ENCODE results near the gene CHURC1. TPM values are rescaled to one million over a fixed set of nuclear protein-coding genes. Genes with fewer than 3 reads are reported as not detected.

CHURC1 gene
- total RNA-seq, 1 donor from 2014 or later: 31.9 TPM

- peak in 1 of 2 donors; percentile 30 for DNase-seq (ENCODE audit: low spot score in 2 of 2)
- H3K4me3 ChIP-seq: no peak overlapping the region
- no peak for TF ChIP-seq CTCF (IDR thresholded peaks at IDR 0.05)
- H3K4me1 ChIP-seq: no peaks in the 10 kb centered on the region
- peaks cover 3 to 19% of the 10 kb centered on the region in 2 donors for H3K36me3 ChIP-seq
- intact Hi-C loops (cut with DNase I): no loop called here
- no peak overlapping the region for H3K27ac ChIP-seq
- no peaks in the 10 kb centered on the region for H3K27me3 ChIP-seq
- no peaks in the 10 kb centered on the region for H3K9me3 ChIP-seq
Observed at GRCh38 chr14:64944041-64944440, 29.8 kb downstream of the CHURC1 start.

- DNase-seq (ENCODE audit: low spot score in 2 of 2): peak in 1 of 2 donors; percentile 5
- intact Hi-C loops (cut with DNase I): no loop called here
- H3K4me3 ChIP-seq: no peak overlapping the region
- no peak for TF ChIP-seq CTCF (IDR thresholded peaks at IDR 0.05)
- H3K27me3 ChIP-seq: no peaks in the 10 kb centered on the region
- no peaks in the 10 kb centered on the region for H3K4me1 ChIP-seq
- H3K9me3 ChIP-seq: no peaks in the 10 kb centered on the region
- peaks cover 3 to 19% of the 10 kb centered on the region in 2 donors for H3K36me3 ChIP-seq
- H3K27ac ChIP-seq: no peak overlapping the region
Observed at GRCh38 chr14:64944861-64945260, 30.6 kb downstream of the CHURC1 start.

- intact Hi-C loops (cut with DNase I): no loop called here
- Histone ChIP-seq H3K4me1 (no peaks in the 10 kb centered on the region), H3K36me3 (peaks cover 3 to 19% of the 10 kb centered on the region in 2 donors), H3K27me3 (no peaks in the 10 kb centered on the region), H3K27ac (no peak overlapping the region), H3K9me3 (no peaks in the 10 kb centered on the region), H3K4me3 (no peak overlapping the region)
- DNase-seq (ENCODE audit: low spot score in 2 of 2): peak in 1 of 2 donors; percentile 35
- TF ChIP-seq CTCF (IDR thresholded peaks at IDR 0.05): no peak
Observed at GRCh38 chr14:64945431-64946178, 31.4 kb downstream of the CHURC1 start.

GRCh38 chr14:64946310-64947045 is 32.2 kb downstream of the CHURC1 start:
- Histone ChIP-seq H3K36me3 (peaks cover 3 to 19% of the 10 kb centered on the region in 2 donors), H3K9me3 (no peaks in the 10 kb centered on the region), H3K4me1 (no peaks in the 10 kb centered on the region), H3K27me3 (no peaks in the 10 kb centered on the region), H3K4me3 (no peak overlapping the region), H3K27ac (no peak overlapping the region)
- DNase-seq (ENCODE audit: low spot score in 2 of 2): peak in 1 of 2 donors; percentile 16
- TF ChIP-seq CTCF (IDR thresholded peaks at IDR 0.05): no peak
- intact Hi-C loops (cut with DNase I): no loop called here

- Histone ChIP-seq H3K4me3 (no peak overlapping the region), H3K9me3 (no peaks in the 10 kb centered on the region), H3K4me1 (peaks cover 0 to 3% of the 10 kb centered on the region in 2 donors), H3K27ac (no peak overlapping the region), H3K36me3 (peaks cover 3 to 19% of the 10 kb centered on the region in 2 donors), H3K27me3 (no peaks in the 10 kb centered on the region)
- peak in 1 of 2 donors; percentile 59 for DNase-seq (ENCODE audit: low spot score in 2 of 2)
- no peak for TF ChIP-seq CTCF (IDR thresholded peaks at IDR 0.05)
- intact Hi-C loops (cut with DNase I): no loop called here
Observed at GRCh38 chr14:64947710-64948611, 33.7 kb downstream of the CHURC1 start.
